Left renal pelvis (tissue), 4 donors: ENCODE measurements around the gene SNCB. TPM values are rescaled to one million over a fixed set of nuclear protein-coding genes. Genes with fewer than 3 reads are reported as not detected.

Source experiments
- DNase-seq, 4 donors: peaks; one replicate each; pipeline ENCODE4 v3.0.0-alpha.2; 2013; ENCODE audit warnings: low read depth in 4 of 4, low spot score in 3 of 4
- polyA plus RNA-seq, 4 donors: library from polyadenylated mRNA; unstranded; fragments of 120-200 nt; gene quantifications; one replicate each; pipeline ENCODE4 v1.2.1, GENCODE V29; 2013; ENCODE audit not compliant: insufficient read length in 4 of 4

The SNCB gene
- polyA plus RNA-seq, 4 donors = 0.10 TPM; not detected in 3

- no peak for DNase-seq
Measured at GRCh38 chr5:176625966-176626875, 4.1 kb downstream of the SNCB start.

GRCh38 chr5:176625512-176625911, 4.8 kb downstream of the SNCB start:
- no peak for DNase-seq

GRCh38 chr5:176624938-176625337, 5.4 kb downstream of the SNCB start:
- no peak for DNase-seq

- no peak for DNase-seq
Measured at GRCh38 chr5:176624142-176624541, 6.2 kb downstream of the SNCB start.

GRCh38 chr5:176621661-176622079, 8.7 kb downstream of the SNCB start:
- DNase-seq = no peak

- DNase-seq = no peak
Measured at GRCh38 chr5:176620333-176620981, 9.9 kb downstream of the SNCB start.

- no peak for DNase-seq
Measured at GRCh38 chr5:176619569-176620332, 10.6 kb downstream of the SNCB start.

GRCh38 chr5:176619203-176619568, 11.1 kb downstream of the SNCB start:
- DNase-seq = peak in 3 of 4 donors; percentile 28 to 50 (median 47)

GRCh38 chr5:176618783-176619182, 11.6 kb downstream of the SNCB start:
- no peak for DNase-seq

- DNase-seq = no peak
Measured at GRCh38 chr5:176616511-176616910, 13.8 kb downstream of the SNCB start.

GRCh38 chr5:176614805-176615478, 15.4 kb downstream of the SNCB start:
- DNase-seq = no peak

- DNase-seq = no peak
Measured at GRCh38 chr5:176612855-176613254, 17.5 kb downstream of the SNCB start.

GRCh38 chr5:176612008-176612407, 18.3 kb downstream of the SNCB start:
- DNase-seq = no peak

GRCh38 chr5:176611435-176611834, 18.9 kb downstream of the SNCB start:
- DNase-seq = peak; percentile 51 to 72 (median 68)

GRCh38 chr5:176610435-176610773, 19.9 kb downstream of the SNCB start:
- no peak for DNase-seq

GRCh38 chr5:176609724-176610434, 20.5 kb downstream of the SNCB start, which contains the start of gene GPRIN1:
GPRIN1 (minus strand) TSS chr5:176610156; CDS start chr5:176599834, 10,322 bp downstream.
- peak in 3 of 4 donors; percentile 29 to 37 (median 29) for DNase-seq

- DNase-seq = no peak
Measured at GRCh38 chr5:176608937-176609723, 21.2 kb downstream of the SNCB start.

- DNase-seq = no peak
Measured at GRCh38 chr5:176608142-176608705, 22.1 kb downstream of the SNCB start.

- DNase-seq = no peak
Measured at GRCh38 chr5:176606875-176607274, 23.5 kb downstream of the SNCB start.
